Measurements from ENCODE around the gene ENHO. TPM values are rescaled to one million over a fixed set of nuclear protein-coding genes. Genes with fewer than 3 reads are reported as not detected.

The ENHO gene
- total and polyA plus RNA-seq, 2 experiments from 2014 or later, result 13.8 to 19.7 TPM

GRCh38 chr9:34493972-34494535 lies 28.7 kb downstream of the ENHO start:
- Histone ChIP-seq H3K4me2 (no peak overlapping the region), H3K27ac (ENCODE audit: low read depth) (no peak overlapping the region), H3K27me3 (ENCODE audit: insufficient read depth) (no peaks in the 10 kb centered on the region), H3K4me3 (no peak overlapping the region), H3K4me1 (ENCODE audit: insufficient read depth) (0 out of 2 replicates have a peak, but pooled peaks cover 3% of the 10 kb centered on the region), H4K20me1 (replicated peaks; ENCODE audit: insufficient read depth) (no peaks in the 10 kb centered on the region), H3K79me2 (replicated peaks; ENCODE audit: insufficient read depth) (no peaks in the 10 kb centered on the region), H3K36me3 (ENCODE audit: insufficient read depth) (no peaks in the 10 kb centered on the region), H3K9me2 (ENCODE audit: insufficient read depth) (no peaks in the 10 kb centered on the region), H3F3A (replicated peaks; ENCODE audit: low read depth) (no peaks in the 10 kb centered on the region), H2AFZ (no peak overlapping the region)
- no peaks in the 10 kb centered on the region for H3K27me3 Mint-ChIP-seq (ENCODE audit: insufficient read depth, low read depth, poor library complexity)
- H3K4me3 Mint-ChIP-seq, result no peak overlapping the region
- no peaks in the 10 kb centered on the region for H3K9me3 Mint-ChIP-seq
- ATAC-seq (peak; percentile 86), DNase-seq (ENCODE audit: low spot score) (peak; percentile 83)
- TF ChIP-seq CREB1 (CRISPR knock-in tag; IDR thresholded peaks at IDR 0.05; ENCODE audit: low read depth), result no peak
- peak; percentile 87 for TF ChIP-seq REST (IDR thresholded peaks at IDR 0.05; ENCODE audit: unreplicated experiment)
- H3K36me3 Mint-ChIP-seq (ENCODE audit: low read depth), result no peaks in the 10 kb centered on the region
- no peaks in the 10 kb centered on the region; the same call in 2 of the 3 replicates for H3K4me1 Mint-ChIP-seq
- no peak overlapping the region for H3K27ac Mint-ChIP-seq

GRCh38 chr9:34492051-34492450 lies 30.7 kb downstream of the ENHO start:
- Histone ChIP-seq H3K4me3 (no peak overlapping the region), H3K4me2 (no peak overlapping the region), H2AFZ (no peak overlapping the region), H4K20me1 (replicated peaks; ENCODE audit: insufficient read depth) (no peaks in the 10 kb centered on the region), H3K27me3 (ENCODE audit: insufficient read depth) (no peaks in the 10 kb centered on the region), H3K36me3 (ENCODE audit: insufficient read depth) (no peaks in the 10 kb centered on the region), H3K9me2 (ENCODE audit: insufficient read depth) (no peaks in the 10 kb centered on the region), H3F3A (replicated peaks; ENCODE audit: low read depth) (no peaks in the 10 kb centered on the region), H3K27ac (ENCODE audit: low read depth) (no peak overlapping the region), H3K4me1 (ENCODE audit: insufficient read depth) (no peaks in the 10 kb centered on the region), H3K79me2 (replicated peaks; ENCODE audit: insufficient read depth) (no peaks in the 10 kb centered on the region)
- TF ChIP-seq CTCF (conservative IDR thresholded peaks at IDR 0.05; ENCODE audit: low read depth in 2 of 2) (peak; percentile 36 to 63), JUNB (IDR thresholded peaks at IDR 0.05; ENCODE audit: unreplicated experiment) (no peak)
- peak; percentile 71 for ATAC-seq
- H3K9me3 Mint-ChIP-seq, result no peaks in the 10 kb centered on the region
- H3K4me3 Mint-ChIP-seq, result no peak overlapping the region
- H3K27me3 Mint-ChIP-seq (ENCODE audit: insufficient read depth, low read depth, poor library complexity), result no peaks in the 10 kb centered on the region
- H3K4me1 Mint-ChIP-seq, result no peaks in the 10 kb centered on the region; the same call in 2 of the 3 replicates
- no peak overlapping the region for H3K27ac Mint-ChIP-seq
- peak; percentile 49 for DNase-seq (ENCODE audit: low spot score)
- no peaks in the 10 kb centered on the region for H3K36me3 Mint-ChIP-seq (ENCODE audit: low read depth)

Data from GM23338 (cell line).